Central memory CD8-positive, alpha-beta T cell (primary cell): Measurements from ENCODE around the gene NDUFB6.

ENCODE experiments used
- ATAC-seq: fragments of 150-1000 bp; cut with Tn5 transposase; replicated peaks from 2 replicates; pipeline ENCODE4 v1.10.0; 2022; ENCODE audit warnings: mild to moderate bottlenecking, moderate FRiP score, moderate number of reproducible peaks; ENCODE audit not compliant: poor library complexity, severe bottlenecking; ENCODE audit errors: extremely low read depth
- DNase-seq, 2 donors: peaks; one replicate each; pipeline ENCODE4 v3.0.0; 2021; ENCODE audit warnings: low spot score in 2 of 2
- H3K27ac Mint-ChIP-seq: one replicate; pipeline ENCODE4 v1.8.0; 2022; ENCODE audit warnings: low read depth, mild to moderate bottlenecking, moderate library complexity, mixed read lengths
- H3K27me3 Mint-ChIP-seq: one replicate; pipeline ENCODE4 v1.8.0; 2022; ENCODE audit warnings: mixed read lengths
- H3K36me3 Mint-ChIP-seq: one replicate; pipeline ENCODE4 v1.8.0; 2022; ENCODE audit warnings: mild to moderate bottlenecking, moderate library complexity, mixed read lengths; ENCODE audit not compliant: insufficient read depth
- H3K4me1 Mint-ChIP-seq: one replicate; pipeline ENCODE4 v1.8.0; 2022; ENCODE audit warnings: mixed read lengths
- H3K4me3 Mint-ChIP-seq: one replicate; pipeline ENCODE4 v1.8.0; 2022; ENCODE audit warnings: mild to moderate bottlenecking, moderate library complexity, mixed read lengths
- H3K9me3 Mint-ChIP-seq: one replicate; pipeline ENCODE4 v1.8.0; 2022; ENCODE audit warnings: mixed read lengths

Gene NDUFB6

DNA sequence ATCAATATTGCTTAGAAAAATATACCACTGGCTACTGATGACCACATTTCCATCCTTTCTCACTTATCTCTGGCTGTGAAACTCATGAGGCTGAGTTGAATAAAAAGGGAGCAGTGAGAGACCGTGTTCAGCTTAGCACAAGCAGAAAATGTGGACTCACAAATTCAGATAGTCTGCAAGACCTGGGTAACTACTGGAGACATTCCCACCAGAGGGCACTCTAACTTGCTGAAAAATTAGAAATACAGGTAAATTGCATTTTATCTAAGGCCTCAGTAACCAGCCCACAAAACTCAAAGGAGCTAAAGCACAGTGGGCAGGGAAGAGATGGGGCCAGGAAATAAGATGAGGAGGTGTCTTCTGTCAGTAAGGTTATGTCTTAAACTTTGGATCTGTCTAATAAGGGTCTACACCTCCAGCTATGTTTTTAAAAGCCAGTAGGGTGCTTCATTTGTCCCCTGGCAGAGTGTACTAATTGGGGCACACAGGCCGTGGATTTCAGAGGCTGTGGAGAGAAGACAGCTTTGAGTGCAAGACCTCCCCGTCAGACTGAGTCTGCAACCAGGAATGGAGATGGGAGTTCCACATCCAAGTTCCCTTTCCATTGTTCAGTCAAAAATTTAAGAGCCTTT lies 8.7 kb upstream of the NDUFB6 start:
- Mint-ChIP-seq H3K27me3 (peaks cover 57% of the 10 kb centered on the region), H3K4me3 (no peak overlapping the region), H3K27ac (no peak overlapping the region), H3K36me3 (no peaks in the 10 kb centered on the region), H3K4me1 (no peaks in the 10 kb centered on the region), H3K9me3 (no peaks in the 10 kb centered on the region)
- ATAC-seq = peak; percentile 61
- DNase-seq = no peak

DNA sequence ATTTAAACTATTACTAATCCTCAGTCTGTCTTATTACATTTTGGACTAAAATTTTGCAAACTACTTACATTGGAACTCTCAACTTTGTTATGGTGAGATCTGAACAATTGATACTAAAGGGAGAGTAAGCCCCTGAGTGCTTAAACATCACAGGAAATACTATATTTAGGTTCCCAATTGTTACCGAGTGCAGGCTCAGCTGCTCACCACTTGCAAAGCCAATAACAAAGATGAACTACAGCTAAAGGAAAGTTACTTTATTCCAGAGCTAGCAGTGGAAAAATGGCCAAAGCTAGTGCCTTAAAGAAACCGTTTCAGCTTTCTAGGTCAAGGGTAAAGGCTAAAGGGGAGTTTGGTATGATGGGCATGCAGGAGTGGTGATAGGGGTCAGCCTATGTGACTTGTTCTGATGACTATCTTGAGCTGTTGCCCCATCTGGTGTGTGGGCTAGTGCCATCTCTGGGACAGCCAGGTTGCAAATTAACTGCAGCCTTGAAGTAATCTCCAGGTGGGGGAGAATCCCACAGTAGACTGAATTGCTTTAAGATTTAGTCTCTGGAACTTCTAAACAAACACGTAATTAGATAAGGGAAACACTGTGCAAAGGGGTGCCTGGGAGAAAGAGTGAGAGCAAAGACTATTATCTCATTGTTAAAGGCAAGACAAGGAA lies 7.8 kb upstream of the NDUFB6 start:
- Mint-ChIP-seq H3K27me3 (peaks cover 48% of the 10 kb centered on the region), H3K27ac (no peak overlapping the region)

DNA sequence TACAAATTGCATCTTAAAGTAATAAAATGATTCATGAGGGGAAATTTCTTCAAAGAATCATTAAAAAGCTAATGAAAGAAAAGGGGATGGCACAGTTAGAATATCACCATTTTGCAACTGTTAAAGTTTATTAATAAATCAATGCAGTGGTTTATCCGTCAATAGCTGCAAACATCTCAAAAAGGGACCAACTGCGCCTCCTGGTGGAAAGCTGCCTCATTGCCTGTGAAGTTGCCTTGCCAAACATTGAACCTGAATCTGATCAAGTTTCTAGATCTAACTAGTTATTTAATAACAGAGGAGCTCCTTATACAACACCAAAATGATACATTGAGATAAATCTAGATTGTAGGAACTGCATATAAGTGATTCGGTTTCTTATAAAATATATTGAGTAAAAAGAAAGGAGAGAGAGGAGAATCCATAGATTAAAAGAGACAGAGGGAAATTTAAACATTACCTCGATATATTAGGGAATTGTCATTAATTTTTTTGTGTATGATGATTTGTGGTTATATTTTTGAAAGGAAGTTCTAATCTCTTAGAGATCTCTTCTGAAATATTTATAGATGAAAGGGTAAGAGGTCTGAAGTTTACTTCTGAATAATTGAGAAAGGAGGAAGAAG lies 6.9 kb upstream of the NDUFB6 start:
- ATAC-seq (peak; percentile 61), DNase-seq (peak; percentile 63 to 78)
- Mint-ChIP-seq H3K4me3 (no peak overlapping the region), H3K27me3 (peaks cover 38% of the 10 kb centered on the region), H3K36me3 (no peaks in the 10 kb centered on the region), H3K9me3 (no peaks in the 10 kb centered on the region), H3K4me1 (no peaks in the 10 kb centered on the region), H3K27ac (no peak overlapping the region)

More for the DNA sequence above, 7.8 kb upstream of the NDUFB6 start:
- no peak for ATAC-seq
- no peak for DNase-seq
- Mint-ChIP-seq H3K4me3 (no peak overlapping the region), H3K4me1 (no peaks in the 10 kb centered on the region), H3K36me3 (no peaks in the 10 kb centered on the region), H3K9me3 (no peaks in the 10 kb centered on the region)

DNA sequence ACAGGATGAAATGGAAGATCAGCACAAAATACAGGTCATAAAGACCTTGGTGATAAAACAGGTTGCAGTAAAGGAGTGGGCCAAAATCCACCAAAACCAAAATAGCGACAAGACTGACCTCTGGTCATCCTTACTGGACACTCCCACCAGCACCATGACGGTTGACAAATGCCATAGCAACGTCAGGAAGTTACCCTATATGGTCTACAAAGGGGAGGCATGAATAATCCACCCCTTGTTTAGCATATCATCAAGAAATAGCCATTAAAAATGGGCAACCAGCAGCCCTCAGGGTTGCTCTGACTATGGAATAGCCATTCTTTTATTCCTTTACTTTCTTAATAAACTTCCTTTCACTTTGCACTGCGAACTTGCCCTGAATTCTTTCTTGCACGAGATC lies 6.0 kb upstream of the NDUFB6 start:
- Mint-ChIP-seq H3K4me1 (no peaks in the 10 kb centered on the region), H3K27ac (no peak overlapping the region), H3K27me3 (peaks cover 32% of the 10 kb centered on the region), H3K4me3 (no peak overlapping the region), H3K36me3 (no peaks in the 10 kb centered on the region), H3K9me3 (no peaks in the 10 kb centered on the region)
- ATAC-seq (no peak), DNase-seq (no peak)

DNA sequence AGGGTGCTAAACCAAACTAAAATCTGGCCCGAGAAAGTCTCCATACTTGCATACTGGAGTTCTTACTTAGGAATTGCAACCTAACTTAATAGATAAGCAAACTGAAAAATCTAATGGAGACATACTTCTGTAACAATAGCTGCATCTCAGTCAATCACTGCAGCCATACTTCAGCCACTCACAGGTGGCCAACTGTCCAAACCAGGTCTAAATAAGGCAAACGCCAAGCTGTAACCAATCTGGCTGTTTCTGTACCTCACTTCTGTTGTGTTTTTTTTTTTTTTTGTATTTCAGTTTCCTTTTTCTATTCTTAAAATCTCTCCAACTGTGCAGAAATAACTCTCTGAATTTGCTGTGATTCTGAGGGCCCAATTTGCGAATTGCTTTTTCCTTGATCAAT lies 4.4 kb upstream of the NDUFB6 start:
- peaks cover 10% of the 10 kb centered on the region for H3K36me3 Mint-ChIP-seq
- H3K4me1 Mint-ChIP-seq = peaks cover 12% of the 10 kb centered on the region
- no peak for ATAC-seq
- no peak overlapping the region for H3K4me3 Mint-ChIP-seq
- H3K27me3 Mint-ChIP-seq = peaks cover 32% of the 10 kb centered on the region
- H3K9me3 Mint-ChIP-seq = no peaks in the 10 kb centered on the region
- no peak overlapping the region for H3K27ac Mint-ChIP-seq
- DNase-seq = no peak

DNA sequence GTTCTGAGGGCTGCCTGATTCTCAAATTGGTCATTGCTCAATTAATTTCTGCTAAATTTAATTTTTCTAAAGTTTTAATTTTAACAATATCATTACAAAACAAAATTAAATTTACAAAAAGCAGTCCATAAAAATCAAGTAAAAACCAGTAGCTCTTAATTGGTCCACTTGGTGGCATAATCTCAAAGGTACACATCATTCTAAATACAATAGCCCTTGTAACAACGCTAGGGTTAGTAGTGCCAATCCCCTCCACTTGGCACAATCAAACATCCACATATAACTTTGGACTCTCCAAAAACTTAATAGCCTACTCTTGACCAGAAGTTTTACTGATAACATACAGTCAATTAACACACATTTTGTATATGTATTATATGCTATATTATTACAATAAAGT lies 1.9 kb upstream of the NDUFB6 start:
- Mint-ChIP-seq H3K4me1 (peaks cover 24% of the 10 kb centered on the region), H3K27me3 (peaks cover 17% of the 10 kb centered on the region), H3K9me3 (no peaks in the 10 kb centered on the region), H3K4me3 (no peak overlapping the region), H3K36me3 (peaks cover 11% of the 10 kb centered on the region), H3K27ac (no peak overlapping the region)
- DNase-seq (no peak), ATAC-seq (no peak)

DNA sequence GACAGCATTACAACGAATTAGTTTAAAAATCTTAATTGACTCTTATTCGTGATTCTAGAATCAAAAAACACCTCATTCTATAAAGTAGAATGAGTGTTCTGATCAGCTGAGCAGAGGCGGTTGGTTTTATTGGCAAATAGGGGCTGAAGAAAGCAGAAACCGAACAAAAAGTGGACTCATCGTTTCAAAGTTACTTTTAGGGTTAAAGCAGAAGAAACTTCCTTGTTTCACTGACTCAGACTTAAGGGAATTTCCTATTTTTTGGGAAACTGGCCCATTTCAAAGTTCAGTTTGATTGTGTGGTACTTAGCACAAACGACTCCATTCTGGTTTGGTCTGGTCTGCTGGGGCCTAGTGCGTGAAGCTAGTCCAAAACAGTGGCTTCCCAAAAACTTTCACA lies 862 bp upstream of the NDUFB6 start:
- Mint-ChIP-seq H3K36me3 (peaks cover 14% of the 10 kb centered on the region), H3K4me1 (peaks cover 27% of the 10 kb centered on the region), H3K9me3 (no peaks in the 10 kb centered on the region), H3K27ac (no peak overlapping the region), H3K27me3 (peaks cover 12% of the 10 kb centered on the region), H3K4me3 (no peak overlapping the region)
- ATAC-seq (no peak), DNase-seq (no peak)

DNA sequence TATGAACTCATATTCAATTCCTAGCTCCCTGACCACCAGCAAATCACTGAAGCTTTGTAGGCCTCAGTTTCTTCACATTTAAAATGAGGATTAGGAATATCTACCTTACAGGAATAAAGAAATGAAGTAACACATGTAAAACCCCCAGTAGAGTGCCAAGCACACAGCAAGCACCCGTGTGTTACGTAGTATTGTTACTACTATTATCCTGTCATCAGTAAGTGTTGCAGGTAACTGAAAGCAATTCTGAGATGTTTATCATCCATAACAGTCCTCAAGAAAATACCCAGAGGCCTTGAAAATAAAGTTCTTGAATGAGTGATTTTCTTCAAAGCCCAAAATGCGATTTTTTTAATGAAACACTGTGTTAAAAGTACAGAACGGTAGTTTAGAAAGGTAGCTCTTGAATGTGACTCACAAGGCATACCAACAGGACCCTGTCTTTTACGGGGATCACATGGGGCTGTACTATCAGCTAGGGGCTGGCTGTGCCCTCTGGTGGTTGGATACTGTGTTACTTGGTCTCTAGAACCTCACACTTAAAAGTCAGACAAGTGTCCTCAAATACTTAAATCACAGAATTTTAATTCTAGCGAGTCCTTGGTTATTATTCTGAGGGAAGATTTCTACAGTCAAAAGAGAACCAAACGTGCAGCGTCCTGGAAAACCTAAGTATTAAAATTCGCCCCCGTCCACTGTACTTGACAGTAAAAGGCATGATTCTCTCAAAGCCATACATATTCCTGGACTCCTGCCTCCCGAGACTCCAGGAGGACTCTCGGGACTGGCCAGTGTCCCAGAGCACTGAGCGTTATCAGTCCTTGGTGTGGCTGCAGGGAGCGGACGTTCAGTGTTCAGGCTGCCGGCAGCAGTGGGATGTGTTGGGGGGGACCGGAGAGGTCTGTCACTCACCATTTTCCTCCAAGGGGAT lies 725 bp downstream of the NDUFB6 start:
- Mint-ChIP-seq H3K27me3 (no peaks in the 10 kb centered on the region), H3K27ac (peak overlapping the region; percentile 99), H3K4me1 (peaks cover 27% of the 10 kb centered on the region), H3K36me3 (peaks cover 23% of the 10 kb centered on the region), H3K9me3 (no peaks in the 10 kb centered on the region), H3K4me3 (peak overlapping the region; percentile 100)
- ATAC-seq (peak; percentile 91), DNase-seq (peak in 1 of 2 donors; percentile 66)

DNA sequence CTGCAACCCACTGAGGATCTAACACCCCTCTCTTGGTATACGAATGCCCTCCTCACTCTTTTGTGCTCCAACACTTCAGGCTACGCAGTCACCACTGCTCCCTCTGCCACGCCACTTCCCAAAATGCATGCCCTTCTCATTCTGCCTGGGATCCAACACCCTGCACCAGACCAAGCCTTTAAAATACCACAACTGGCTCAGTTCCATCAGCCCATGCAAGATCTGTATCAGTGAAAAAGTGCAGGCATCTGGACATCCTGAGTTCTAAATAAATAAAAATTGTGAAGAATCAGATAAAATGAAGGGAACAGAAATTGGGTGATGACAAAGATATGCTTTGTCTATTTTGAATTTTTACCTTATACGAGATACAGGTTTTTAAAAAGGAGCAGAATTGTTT lies 2.7 kb downstream of the NDUFB6 start:
- Mint-ChIP-seq H3K27ac (peak overlapping the region; percentile 41), H3K9me3 (no peaks in the 10 kb centered on the region), H3K4me1 (peaks cover 31% of the 10 kb centered on the region), H3K4me3 (no peak overlapping the region), H3K27me3 (no peaks in the 10 kb centered on the region), H3K36me3 (peaks cover 30% of the 10 kb centered on the region)
- no peak for DNase-seq
- no peak for ATAC-seq

DNA sequence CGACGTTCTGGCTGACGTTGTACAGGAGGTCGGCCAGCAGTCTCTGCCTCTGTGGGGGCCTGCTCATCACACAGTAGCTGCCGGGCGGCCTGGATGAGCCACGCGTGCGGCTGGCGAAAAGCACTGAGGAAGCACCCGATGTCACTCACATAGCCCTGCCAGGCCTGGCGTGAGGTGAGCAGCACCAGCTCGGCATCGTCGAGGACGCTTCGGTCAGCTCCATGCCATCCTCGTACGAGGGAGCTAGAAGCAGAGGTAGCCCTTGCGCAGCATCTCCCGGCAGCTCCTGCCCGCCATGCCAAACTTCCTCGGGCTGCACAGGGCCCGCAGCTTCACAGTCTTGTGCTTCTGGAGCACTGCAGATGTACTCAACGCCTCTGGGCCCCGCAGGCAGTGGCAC lies 6.2 kb downstream of the NDUFB6 start:
- Mint-ChIP-seq H3K27ac (no peak overlapping the region), H3K27me3 (no peaks in the 10 kb centered on the region), H3K36me3 (peaks cover 25% of the 10 kb centered on the region), H3K4me1 (peaks cover 17% of the 10 kb centered on the region), H3K9me3 (no peaks in the 10 kb centered on the region), H3K4me3 (no peak overlapping the region)
- no peak for DNase-seq
- no peak for ATAC-seq

DNA sequence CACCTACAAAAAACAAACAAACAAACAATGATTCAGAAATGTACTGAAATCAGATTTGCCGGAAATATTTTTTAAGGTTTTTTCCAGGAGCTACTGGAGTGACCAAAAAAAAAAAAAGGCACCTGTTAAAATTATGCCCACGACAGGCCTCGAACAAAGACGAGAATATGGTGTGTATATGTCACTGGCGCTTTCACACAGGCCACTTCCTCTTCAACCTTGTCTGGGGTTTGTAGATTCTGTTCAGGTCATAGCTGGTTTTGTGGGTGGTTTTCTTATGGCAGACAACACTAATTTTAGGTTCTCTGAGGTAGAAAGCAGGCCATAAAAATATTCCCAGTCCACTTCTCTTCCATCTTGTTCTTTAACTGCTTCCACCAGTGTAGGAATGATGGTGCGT lies 7.0 kb downstream of the NDUFB6 start:
- H3K27ac Mint-ChIP-seq = no peak overlapping the region
- H3K4me1 Mint-ChIP-seq = peaks cover 20% of the 10 kb centered on the region
- H3K4me3 Mint-ChIP-seq = no peak overlapping the region
- peaks cover 28% of the 10 kb centered on the region for H3K36me3 Mint-ChIP-seq
- DNase-seq = no peak
- no peaks in the 10 kb centered on the region for H3K9me3 Mint-ChIP-seq
- no peaks in the 10 kb centered on the region for H3K27me3 Mint-ChIP-seq
- no peak for ATAC-seq

DNA sequence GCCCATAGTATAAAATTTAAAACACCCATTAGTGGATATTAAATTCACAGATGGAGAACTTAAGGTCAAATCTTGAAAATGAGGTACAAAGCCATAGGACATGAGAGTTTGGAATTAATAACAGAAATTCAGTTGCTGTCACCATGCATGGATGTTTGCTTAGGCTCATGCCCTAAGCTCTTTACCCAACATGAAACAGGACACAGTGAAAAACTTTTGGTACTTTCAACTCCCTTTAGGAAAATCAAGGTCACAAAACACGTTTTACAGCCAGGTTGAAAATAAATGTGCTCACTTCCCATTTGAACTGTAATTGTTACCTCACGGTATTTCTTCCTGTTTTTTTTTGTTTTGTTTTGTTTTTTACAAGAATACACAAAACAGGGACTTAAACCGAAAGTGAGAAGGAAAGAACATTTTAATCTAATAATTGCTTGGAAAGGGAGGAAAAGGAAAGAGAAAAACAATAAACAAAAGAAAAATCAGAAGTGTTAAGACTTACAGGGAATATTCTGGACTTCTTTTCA lies 14.5 kb downstream of the NDUFB6 start:
- Mint-ChIP-seq H3K4me3 (no peak overlapping the region), H3K9me3 (no peaks in the 10 kb centered on the region), H3K36me3 (peaks cover 9% of the 10 kb centered on the region), H3K4me1 (peaks cover 24% of the 10 kb centered on the region), H3K27me3 (no peaks in the 10 kb centered on the region), H3K27ac (peak overlapping the region; percentile 63)
- DNase-seq (no peak), ATAC-seq (no peak)
